ENCODE results near the gene DUOXA2. TPM values are rescaled to one million over a fixed set of nuclear protein-coding genes. Genes with fewer than 3 reads are reported as not detected.

Gene DUOXA2
- total and polyA plus RNA-seq, 2 experiments from 2014 or later: not detected

- Histone ChIP-seq H2AFZ (no peak overlapping the region), H3K9me2 (ENCODE audit: insufficient read depth) (no peaks in the 10 kb centered on the region), H3K36me3 (ENCODE audit: insufficient read depth) (no peaks in the 10 kb centered on the region), H3K4me3 (no peak overlapping the region), H3K79me2 (replicated peaks; ENCODE audit: insufficient read depth) (no peaks in the 10 kb centered on the region), H3K4me2 (no peak overlapping the region), H3K27me3 (ENCODE audit: insufficient read depth) (peaks cover 48% of the 10 kb centered on the region), H3K27ac (ENCODE audit: low read depth) (no peak overlapping the region), H4K20me1 (replicated peaks; ENCODE audit: insufficient read depth) (no peaks in the 10 kb centered on the region), H3F3A (replicated peaks; ENCODE audit: low read depth) (no peaks in the 10 kb centered on the region), H3K4me1 (ENCODE audit: insufficient read depth) (peaks cover 9% of the 10 kb centered on the region; the same call in 1 of the 2 replicates)
- Mint-ChIP-seq H3K9me3 (peaks cover 4% of the 10 kb centered on the region; the same call in 2 of the 3 replicates), H3K36me3 (ENCODE audit: low read depth) (no peaks in the 10 kb centered on the region; the same call in 2 of the 3 replicates), H3K27me3 (ENCODE audit: insufficient read depth, low read depth, poor library complexity) (peaks cover 41% of the 10 kb centered on the region), H3K27ac (no peak overlapping the region), H3K4me3 (no peak overlapping the region), H3K4me1 (peaks cover 7% of the 10 kb centered on the region)
- no peak for ATAC-seq
- TF ChIP-seq ZNF462 (CRISPR knock-in tag; IDR thresholded peaks at IDR 0.05): no peak
- TF ChIP-seq ETS1 (IDR thresholded peaks at IDR 0.05): no peak
- TF ChIP-seq STAT1 (IDR thresholded peaks at IDR 0.05; ENCODE audit: unreplicated experiment): no peak
- TF ChIP-seq NANOG (IDR thresholded peaks at IDR 0.05; ENCODE audit: borderline replicate concordance): no peak
- no peak for TF ChIP-seq POLR2AphosphoS5 (IDR thresholded peaks at IDR 0.05; ENCODE audit: low read depth)
- TF ChIP-seq JUNB (IDR thresholded peaks at IDR 0.05; ENCODE audit: unreplicated experiment): no peak
- TF ChIP-seq REST (IDR thresholded peaks at IDR 0.05; ENCODE audit: unreplicated experiment): no peak
- no peak for TF ChIP-seq EZH2phosphoT487 (IDR thresholded peaks at IDR 0.05; ENCODE audit: unreplicated experiment)
- DNase-seq (ENCODE audit: low spot score): no peak
Measured at GRCh38 chr15:45107941-45108630, 6.0 kb upstream of the DUOXA2 start.
